Measurements from ENCODE around the gene SH3BP5. TPM values are rescaled to one million over a fixed set of nuclear protein-coding genes. Genes with fewer than 3 reads are reported as not detected.

The SH3BP5 gene
- total RNA-seq, 1 experiment from 2014 or later = 13.9 TPM

DNA sequence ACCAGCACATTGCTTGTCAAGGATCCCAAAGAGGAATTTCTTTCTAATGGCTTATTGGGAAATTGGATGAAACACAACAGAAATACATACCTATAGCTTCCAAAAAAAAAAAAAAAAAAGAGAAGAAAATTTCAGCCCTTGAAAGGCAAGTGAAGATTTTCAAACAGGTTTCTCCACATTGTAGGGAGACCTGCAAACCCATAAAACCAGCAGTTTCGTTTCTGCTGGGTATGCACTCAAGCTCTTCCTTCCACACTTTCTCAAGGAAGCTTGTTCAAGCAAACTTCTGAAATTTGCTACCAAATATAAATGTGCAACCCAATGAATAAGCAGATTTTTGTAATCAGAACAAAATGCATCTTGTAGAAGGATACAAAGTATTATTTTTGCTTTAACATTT lies 15.9 kb upstream of the SH3BP5 start:
- Histone ChIP-seq H3K27me3 (ENCODE audit: insufficient read depth, low read length) (no peaks in the 10 kb centered on the region), H3K4me1 (ENCODE audit: control insufficient read depth in 1 of 2, insufficient read depth in 2 of 2, low read length in 2 of 2) (peaks cover 0 to 10% of the 10 kb centered on the region in 2 experiments; a peak in 3 of 4 replicates), H3K9me3 (ENCODE audit: control insufficient read depth in 1 of 2, insufficient read depth in 1 of 2, low read depth in 1 of 2, low read length in 2 of 2) (no peaks in the 10 kb centered on the region), H3K36me3 (ENCODE audit: control insufficient read depth in 1 of 2, insufficient read depth in 2 of 2, low read length in 2 of 2) (no peaks in the 10 kb centered on the region), H3K4me2 (ENCODE audit: low read length) (no peak overlapping the region), H3K9me2 (ENCODE audit: insufficient read depth) (no peaks in the 10 kb centered on the region), H3K9ac (ENCODE audit: low read length) (no peak overlapping the region), H3K4me3 (replicated peaks in 1 of 2; ENCODE audit: low read depth in 1 of 2, low read length in 2 of 2) (no peak overlapping the region), H3K27ac (ENCODE audit: low read depth, low read length) (no peak overlapping the region), H2AFZ (ENCODE audit: low read depth, low read length, poor library complexity, severe bottlenecking) (no peak overlapping the region), H3K79me2 (ENCODE audit: insufficient read depth, low read length) (no peaks in the 10 kb centered on the region), H4K20me1 (ENCODE audit: insufficient read depth) (no peaks in the 10 kb centered on the region)
- intact Hi-C loops (cut with micrococcal nuclease) = no loop called here
- ATAC-seq = no peak
- ChIA-PET CTCF (no interaction called here), RAD21 (ENCODE audit: low non-redundant PET in 1 of 2, low total read pairs in 2 of 2, uncharacterized antibody in 2 of 2, unreplicated experiment in 2 of 2) (no interaction called here), POLR2A (interaction anchor here (0.7 kb wide), 1 partner anchor 414 kb away, joined by 3 read pairs; no protein-coding TSS in a partner anchor)
- no peak for DNase-seq (ENCODE audit: low read depth, low spot score)
- TF ChIP-seq, protein P1, sequence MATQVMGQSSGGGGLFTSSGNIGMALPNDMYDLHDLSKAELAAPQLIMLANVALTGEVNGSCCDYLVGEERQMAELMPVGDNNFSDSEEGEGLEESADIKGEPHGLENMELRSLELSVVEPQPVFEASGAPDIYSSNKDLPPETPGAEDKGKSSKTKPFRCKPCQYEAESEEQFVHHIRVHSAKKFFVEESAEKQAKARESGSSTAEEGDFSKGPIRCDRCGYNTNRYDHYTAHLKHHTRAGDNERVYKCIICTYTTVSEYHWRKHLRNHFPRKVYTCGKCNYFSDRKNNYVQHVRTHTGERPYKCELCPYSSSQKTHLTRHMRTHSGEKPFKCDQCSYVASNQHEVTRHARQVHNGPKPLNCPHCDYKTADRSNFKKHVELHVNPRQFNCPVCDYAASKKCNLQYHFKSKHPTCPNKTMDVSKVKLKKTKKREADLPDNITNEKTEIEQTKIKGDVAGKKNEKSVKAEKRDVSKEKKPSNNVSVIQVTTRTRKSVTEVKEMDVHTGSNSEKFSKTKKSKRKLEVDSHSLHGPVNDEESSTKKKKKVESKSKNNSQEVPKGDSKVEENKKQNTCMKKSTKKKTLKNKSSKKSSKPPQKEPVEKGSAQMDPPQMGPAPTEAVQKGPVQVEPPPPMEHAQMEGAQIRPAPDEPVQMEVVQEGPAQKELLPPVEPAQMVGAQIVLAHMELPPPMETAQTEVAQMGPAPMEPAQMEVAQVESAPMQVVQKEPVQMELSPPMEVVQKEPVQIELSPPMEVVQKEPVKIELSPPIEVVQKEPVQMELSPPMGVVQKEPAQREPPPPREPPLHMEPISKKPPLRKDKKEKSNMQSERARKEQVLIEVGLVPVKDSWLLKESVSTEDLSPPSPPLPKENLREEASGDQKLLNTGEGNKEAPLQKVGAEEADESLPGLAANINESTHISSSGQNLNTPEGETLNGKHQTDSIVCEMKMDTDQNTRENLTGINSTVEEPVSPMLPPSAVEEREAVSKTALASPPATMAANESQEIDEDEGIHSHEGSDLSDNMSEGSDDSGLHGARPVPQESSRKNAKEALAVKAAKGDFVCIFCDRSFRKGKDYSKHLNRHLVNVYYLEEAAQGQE (IDR thresholded peaks at IDR 0.05; ENCODE audit: low read depth) = no peak
- TF ChIP-seq JUND (IDR thresholded peaks at IDR 0.05) (no peak), POLR2AphosphoS5 (IDR thresholded peaks at IDR 0.05; ENCODE audit: low read depth, low read length) (no peak), EGR1 (IDR thresholded peaks at IDR 0.05; ENCODE audit: low read depth) (no peak), POLR2A (IDR thresholded peaks at IDR 0.05; ENCODE audit: borderline replicate concordance, extremely low read depth, insufficient read depth, insufficient read length) (no peak), ZNF274 (IDR thresholded peaks at IDR 0.05; ENCODE audit: low read depth, low read length) (no peak), CEBPB (IDR thresholded peaks at IDR 0.05; ENCODE audit: low read depth) (no peak), EZH2phosphoT487 (IDR thresholded peaks at IDR 0.05; ENCODE audit: borderline replicate concordance) (no peak), YY1 (IDR thresholded peaks at IDR 0.05; ENCODE audit: extremely low read depth, insufficient replicate concordance, low read depth, low read length) (no peak), TCF7L2 (IDR thresholded peaks at IDR 0.05; ENCODE audit: borderline replicate concordance, extremely low read depth, insufficient read depth, insufficient read length) (no peak), FOSL1 (IDR thresholded peaks at IDR 0.05; ENCODE audit: low read depth) (no peak), CBX3 (IDR thresholded peaks at IDR 0.05; ENCODE audit: low read depth) (no peak), SIN3A (IDR thresholded peaks at IDR 0.05; ENCODE audit: low read depth) (no peak), SP1 (IDR thresholded peaks at IDR 0.05; ENCODE audit: low read depth) (no peak)
- TF ChIP-seq, protein P2, sequence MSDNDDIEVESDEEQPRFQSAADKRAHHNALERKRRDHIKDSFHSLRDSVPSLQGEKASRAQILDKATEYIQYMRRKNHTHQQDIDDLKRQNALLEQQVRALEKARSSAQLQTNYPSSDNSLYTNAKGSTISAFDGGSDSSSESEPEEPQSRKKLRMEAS (IDR thresholded peaks at IDR 0.05) = no peak
- TF ChIP-seq, protein P3, sequence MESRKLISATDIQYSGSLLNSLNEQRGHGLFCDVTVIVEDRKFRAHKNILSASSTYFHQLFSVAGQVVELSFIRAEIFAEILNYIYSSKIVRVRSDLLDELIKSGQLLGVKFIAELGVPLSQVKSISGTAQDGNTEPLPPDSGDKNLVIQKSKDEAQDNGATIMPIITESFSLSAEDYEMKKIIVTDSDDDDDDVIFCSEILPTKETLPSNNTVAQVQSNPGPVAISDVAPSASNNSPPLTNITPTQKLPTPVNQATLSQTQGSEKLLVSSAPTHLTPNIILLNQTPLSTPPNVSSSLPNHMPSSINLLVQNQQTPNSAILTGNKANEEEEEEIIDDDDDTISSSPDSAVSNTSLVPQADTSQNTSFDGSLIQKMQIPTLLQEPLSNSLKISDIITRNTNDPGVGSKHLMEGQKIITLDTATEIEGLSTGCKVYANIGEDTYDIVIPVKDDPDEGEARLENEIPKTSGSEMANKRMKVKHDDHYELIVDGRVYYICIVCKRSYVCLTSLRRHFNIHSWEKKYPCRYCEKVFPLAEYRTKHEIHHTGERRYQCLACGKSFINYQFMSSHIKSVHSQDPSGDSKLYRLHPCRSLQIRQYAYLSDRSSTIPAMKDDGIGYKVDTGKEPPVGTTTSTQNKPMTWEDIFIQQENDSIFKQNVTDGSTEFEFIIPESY (IDR thresholded peaks at IDR 0.05; ENCODE audit: extremely low read depth, insufficient replicate concordance, low read length) = no peak
- TF ChIP-seq, protein P4, sequence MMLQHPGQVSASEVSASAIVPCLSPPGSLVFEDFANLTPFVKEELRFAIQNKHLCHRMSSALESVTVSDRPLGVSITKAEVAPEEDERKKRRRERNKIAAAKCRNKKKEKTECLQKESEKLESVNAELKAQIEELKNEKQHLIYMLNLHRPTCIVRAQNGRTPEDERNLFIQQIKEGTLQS (IDR thresholded peaks at IDR 0.05) = no peak
- no TSS peak for BruUV-seq (replicated peaks)
